ENCODE results near the gene GPC6. TPM values are rescaled to one million over a fixed set of nuclear protein-coding genes. Genes with fewer than 3 reads are reported as not detected.

Gene GPC6
- total and polyA plus RNA-seq, 2 experiments from 2014 or later = 14.4 to 43.3 TPM

GRCh38 chr13:94359875-94360274, 1133.3 kb downstream of the GPC6 start:
- H3K4me3 ChIP-seq = no peak overlapping the region
- no peaks in the 10 kb centered on the region for H3K36me3 ChIP-seq
- H3K4me1 ChIP-seq (ENCODE audit: low read depth) = peaks cover 4% of the 10 kb centered on the region
- TF ChIP-seq, protein P1, sequence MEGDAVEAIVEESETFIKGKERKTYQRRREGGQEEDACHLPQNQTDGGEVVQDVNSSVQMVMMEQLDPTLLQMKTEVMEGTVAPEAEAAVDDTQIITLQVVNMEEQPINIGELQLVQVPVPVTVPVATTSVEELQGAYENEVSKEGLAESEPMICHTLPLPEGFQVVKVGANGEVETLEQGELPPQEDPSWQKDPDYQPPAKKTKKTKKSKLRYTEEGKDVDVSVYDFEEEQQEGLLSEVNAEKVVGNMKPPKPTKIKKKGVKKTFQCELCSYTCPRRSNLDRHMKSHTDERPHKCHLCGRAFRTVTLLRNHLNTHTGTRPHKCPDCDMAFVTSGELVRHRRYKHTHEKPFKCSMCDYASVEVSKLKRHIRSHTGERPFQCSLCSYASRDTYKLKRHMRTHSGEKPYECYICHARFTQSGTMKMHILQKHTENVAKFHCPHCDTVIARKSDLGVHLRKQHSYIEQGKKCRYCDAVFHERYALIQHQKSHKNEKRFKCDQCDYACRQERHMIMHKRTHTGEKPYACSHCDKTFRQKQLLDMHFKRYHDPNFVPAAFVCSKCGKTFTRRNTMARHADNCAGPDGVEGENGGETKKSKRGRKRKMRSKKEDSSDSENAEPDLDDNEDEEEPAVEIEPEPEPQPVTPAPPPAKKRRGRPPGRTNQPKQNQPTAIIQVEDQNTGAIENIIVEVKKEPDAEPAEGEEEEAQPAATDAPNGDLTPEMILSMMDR (IDR thresholded peaks at IDR 0.05; ENCODE audit: low read depth, low read length) = no peak
- H3K27me3 ChIP-seq = no peaks in the 10 kb centered on the region
- H3K9me3 ChIP-seq (ENCODE audit: low read depth) = no peaks in the 10 kb centered on the region
- no peak overlapping the region for H3K27ac ChIP-seq
- no peak for DNase-seq (ENCODE audit: low read depth in 1 of 2, low spot score in 1 of 2)

DNA sequence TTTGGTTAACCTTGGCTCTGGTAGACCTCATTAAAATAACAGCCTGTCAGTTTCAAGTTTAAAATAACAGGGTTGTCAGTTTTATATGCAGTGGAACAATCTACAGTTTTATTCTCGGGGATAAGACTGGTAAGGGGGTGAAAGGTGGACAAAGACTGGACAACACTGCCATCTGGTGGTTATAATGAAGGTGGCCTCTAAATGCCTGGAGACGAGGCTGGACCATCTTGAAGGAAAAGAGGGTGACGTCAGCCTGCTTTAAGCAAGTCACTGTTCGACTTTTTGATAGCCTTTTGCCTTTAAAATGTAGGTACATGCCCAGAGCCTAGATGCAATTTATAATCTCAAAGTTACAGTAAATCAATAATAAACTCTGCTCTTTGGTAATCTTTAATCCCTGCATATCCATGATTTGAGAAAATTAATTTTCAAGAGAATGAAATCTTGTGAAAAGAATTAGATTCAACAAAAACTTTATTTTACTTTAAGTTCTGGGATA, 1135.9 kb downstream of the GPC6 start:
- TF ChIP-seq, protein P1 (IDR thresholded peaks at IDR 0.05; ENCODE audit: low read depth, low read length) = peak; percentile 77

GRCh38 chr13:94366677-94367076, 1140.1 kb downstream of the GPC6 start:
- Histone ChIP-seq H3K4me3 (no peak overlapping the region), H3K27ac (no peak overlapping the region), H3K36me3 (no peaks in the 10 kb centered on the region), H3K4me1 (ENCODE audit: low read depth) (peaks cover 4% of the 10 kb centered on the region), H3K9me3 (ENCODE audit: low read depth) (no peaks in the 10 kb centered on the region), H3K27me3 (no peaks in the 10 kb centered on the region)
- no peak for DNase-seq (ENCODE audit: low read depth in 1 of 2, low spot score in 1 of 2)
- TF ChIP-seq, protein P1 (IDR thresholded peaks at IDR 0.05; ENCODE audit: low read depth, low read length) = no peak

More for the DNA sequence above, 1135.9 kb downstream of the GPC6 start:
- peak; percentile 80 to 93 for DNase-seq (ENCODE audit: low read depth in 1 of 2, low spot score in 1 of 2)
- Histone ChIP-seq H3K9me3 (ENCODE audit: low read depth) (no peaks in the 10 kb centered on the region), H3K4me3 (no peak overlapping the region), H3K36me3 (no peaks in the 10 kb centered on the region), H3K27ac (no peak overlapping the region), H3K27me3 (no peaks in the 10 kb centered on the region), H3K4me1 (ENCODE audit: low read depth) (peaks cover 4% of the 10 kb centered on the region)

- H3K36me3 ChIP-seq = no peaks in the 10 kb centered on the region
- H3K4me1 ChIP-seq (ENCODE audit: low read depth) = no peaks in the 10 kb centered on the region
- no peak overlapping the region for H3K27ac ChIP-seq
- peak in 1 of 2 donors; percentile 62 for DNase-seq (ENCODE audit: low read depth in 1 of 2, low spot score in 1 of 2)
- no peaks in the 10 kb centered on the region for H3K9me3 ChIP-seq (ENCODE audit: low read depth)
- H3K27me3 ChIP-seq = no peaks in the 10 kb centered on the region
- H3K4me3 ChIP-seq = no peak overlapping the region
- TF ChIP-seq, protein P1 (IDR thresholded peaks at IDR 0.05; ENCODE audit: low read depth, low read length) = no peak
Observed at GRCh38 chr13:94369972-94370436, 1143.4 kb downstream of the GPC6 start.

- Histone ChIP-seq H3K4me3 (no peak overlapping the region), H3K36me3 (no peaks in the 10 kb centered on the region), H3K4me1 (ENCODE audit: low read depth) (no peaks in the 10 kb centered on the region), H3K27me3 (no peaks in the 10 kb centered on the region), H3K9me3 (ENCODE audit: low read depth) (no peaks in the 10 kb centered on the region), H3K27ac (no peak overlapping the region)
- TF ChIP-seq, protein P1 (IDR thresholded peaks at IDR 0.05; ENCODE audit: low read depth, low read length) = no peak
- DNase-seq (ENCODE audit: low read depth in 1 of 2, low spot score in 1 of 2) = no peak
Observed at GRCh38 chr13:94371855-94372254, 1145.2 kb downstream of the GPC6 start.
